DOHH2 (cell line): ENCODE results near the gene SDHB.

Source experiments
- EZH2phosphoT487 ChIP-seq: fragments of 200-600 bp; sonication (generic); IDR thresholded peaks from 2 replicates; pipeline ENCODE4 v1.6.1; 2017; ENCODE audit warnings: borderline replicate concordance, mild to moderate bottlenecking, antibody characterized with exemption, low read length, moderate library complexity, mixed read lengths
- TF ChIP-seq, protein P1 (sequence below): fragments of 200-600 bp; sonication (generic); IDR thresholded peaks from one replicate; pipeline ENCODE4 v1.5.1; 2014; ENCODE audit warnings: antibody characterized with exemption, mild to moderate bottlenecking, low read depth, low read length; ENCODE audit not compliant: poor library complexity, severe bottlenecking

- TF ChIP-seq, protein P1, sequence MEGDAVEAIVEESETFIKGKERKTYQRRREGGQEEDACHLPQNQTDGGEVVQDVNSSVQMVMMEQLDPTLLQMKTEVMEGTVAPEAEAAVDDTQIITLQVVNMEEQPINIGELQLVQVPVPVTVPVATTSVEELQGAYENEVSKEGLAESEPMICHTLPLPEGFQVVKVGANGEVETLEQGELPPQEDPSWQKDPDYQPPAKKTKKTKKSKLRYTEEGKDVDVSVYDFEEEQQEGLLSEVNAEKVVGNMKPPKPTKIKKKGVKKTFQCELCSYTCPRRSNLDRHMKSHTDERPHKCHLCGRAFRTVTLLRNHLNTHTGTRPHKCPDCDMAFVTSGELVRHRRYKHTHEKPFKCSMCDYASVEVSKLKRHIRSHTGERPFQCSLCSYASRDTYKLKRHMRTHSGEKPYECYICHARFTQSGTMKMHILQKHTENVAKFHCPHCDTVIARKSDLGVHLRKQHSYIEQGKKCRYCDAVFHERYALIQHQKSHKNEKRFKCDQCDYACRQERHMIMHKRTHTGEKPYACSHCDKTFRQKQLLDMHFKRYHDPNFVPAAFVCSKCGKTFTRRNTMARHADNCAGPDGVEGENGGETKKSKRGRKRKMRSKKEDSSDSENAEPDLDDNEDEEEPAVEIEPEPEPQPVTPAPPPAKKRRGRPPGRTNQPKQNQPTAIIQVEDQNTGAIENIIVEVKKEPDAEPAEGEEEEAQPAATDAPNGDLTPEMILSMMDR: no peak
- TF ChIP-seq EZH2phosphoT487: no peak
These were observed 26.4 kb upstream of the SDHB start for GRCh38 chr1:17080085-17080759.
